ENCODE data around the gene PEMT.

Gene PEMT

GRCh38 chr17:17553217-17554195 is 38.0 kb downstream of the PEMT start:
- no peak for DNase-seq (ENCODE audit: low read depth in 2 of 2)

DNA sequence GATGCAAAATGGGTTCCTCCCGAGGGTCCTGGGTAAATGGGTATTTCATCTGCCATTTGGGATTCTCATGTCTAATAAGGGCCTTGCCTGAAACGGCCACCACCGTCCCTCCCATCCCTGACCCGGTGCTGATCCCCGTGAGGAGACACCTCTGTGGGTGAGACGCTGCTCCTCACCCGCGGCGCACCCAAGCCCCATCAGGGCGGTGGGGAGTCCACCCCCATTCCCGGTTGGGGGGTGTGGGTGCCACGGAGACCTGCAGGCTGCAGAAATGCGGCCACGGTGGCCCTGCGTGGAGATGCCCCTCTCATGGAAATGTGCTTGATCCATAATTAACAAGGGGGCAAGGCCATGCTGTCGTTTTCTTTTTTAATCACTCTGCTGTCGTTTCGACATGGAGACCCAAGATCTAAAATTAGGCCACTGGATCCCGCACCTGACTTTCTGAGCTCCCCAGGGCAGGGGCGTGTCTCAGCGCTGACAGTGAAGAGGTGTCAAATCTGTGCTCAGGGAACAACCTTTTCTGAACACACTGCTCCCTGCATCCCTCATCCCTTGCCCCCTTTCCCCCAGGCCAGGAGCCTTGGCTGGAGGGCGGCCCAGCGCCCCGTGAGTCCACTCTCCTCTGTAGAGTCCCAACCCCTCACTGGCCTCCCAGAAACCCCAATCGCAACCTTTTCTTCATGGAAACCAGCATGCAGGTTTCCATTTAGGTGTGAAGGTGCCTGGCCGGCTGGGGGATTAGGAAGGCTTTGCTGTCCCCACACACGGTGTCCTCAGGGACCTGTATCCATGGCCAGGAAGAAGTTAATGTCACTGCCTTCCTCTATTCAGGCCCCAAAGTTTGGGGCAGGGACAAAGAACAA is 38.9 kb downstream of the PEMT start:
- no peak for DNase-seq (ENCODE audit: low read depth in 2 of 2)

GRCh38 chr17:17551361-17551760 is 40.1 kb downstream of the PEMT start:
- no peak for DNase-seq (ENCODE audit: low read depth in 2 of 2)

DNA sequence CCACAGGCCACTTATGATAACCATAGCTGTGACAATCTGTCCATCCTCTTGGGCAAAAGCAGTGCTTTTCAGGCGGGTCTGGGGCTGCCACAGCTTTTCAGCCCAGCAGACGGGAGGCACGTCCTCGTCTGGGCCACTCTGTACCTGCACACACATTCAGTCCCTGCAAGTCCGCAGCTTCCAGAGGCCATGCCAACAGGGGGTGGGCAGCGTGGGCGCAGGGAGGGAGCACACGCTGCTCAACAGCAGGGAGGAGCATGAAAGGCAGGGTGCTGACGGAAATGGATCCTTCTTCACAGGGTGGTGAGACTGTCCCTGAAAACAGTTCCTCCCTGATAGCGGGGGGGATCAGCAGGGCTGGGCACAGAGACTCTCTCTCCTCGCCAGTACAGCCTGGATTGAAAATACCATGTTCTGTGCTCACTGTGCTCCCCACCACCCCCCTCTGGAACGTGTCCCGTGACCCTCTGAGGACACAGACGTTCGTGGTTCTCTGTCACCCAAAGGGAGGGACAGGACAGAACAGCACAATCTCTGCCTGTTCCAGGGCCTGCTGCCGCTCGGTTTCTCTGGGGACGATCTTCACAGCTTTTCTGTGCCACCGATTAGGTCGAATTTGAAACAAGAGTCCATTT is 41.7 kb downstream of the PEMT start:
- DNase-seq (ENCODE audit: low read depth in 2 of 2), result no peak

GRCh38 chr17:17548044-17548443 is 43.5 kb downstream of the PEMT start:
- no peak for DNase-seq (ENCODE audit: low read depth in 2 of 2)

DNA sequence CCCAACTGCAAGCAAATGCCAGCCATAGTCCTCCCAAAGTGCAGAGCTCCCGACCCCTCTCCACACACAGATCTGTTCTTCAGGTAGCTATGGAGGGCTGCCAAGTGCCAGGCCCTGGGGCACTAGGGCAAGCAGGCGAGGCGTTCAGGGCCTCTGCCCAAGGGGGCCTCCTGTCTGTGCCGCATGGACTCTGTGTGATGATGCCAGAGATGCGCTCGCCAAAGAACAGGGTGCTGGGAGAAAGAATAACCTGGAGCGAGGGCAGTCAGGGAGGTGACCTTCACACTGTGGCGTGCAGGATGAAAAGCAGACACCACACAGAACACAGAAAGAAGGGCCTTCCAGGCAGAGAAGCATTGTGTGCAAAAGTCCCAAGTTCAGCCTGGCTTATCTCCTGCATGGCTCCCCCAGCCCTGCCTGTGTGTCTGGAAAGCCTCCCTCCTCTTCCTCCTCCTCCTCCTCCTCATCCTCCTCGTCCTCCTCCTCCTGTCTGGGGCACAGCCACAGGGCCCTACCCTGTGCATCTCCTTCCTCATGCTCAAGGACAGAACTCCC is 44.2 kb downstream of the PEMT start:
- DNase-seq (ENCODE audit: low read depth in 2 of 2), result no peak

GRCh38 chr17:17546399-17547185 is 44.9 kb downstream of the PEMT start:
- DNase-seq (ENCODE audit: low read depth in 2 of 2), result no peak

- no peak for DNase-seq (ENCODE audit: low read depth in 2 of 2)
Observed at GRCh38 chr17:17545984-17546383, 45.5 kb downstream of the PEMT start.

DNA sequence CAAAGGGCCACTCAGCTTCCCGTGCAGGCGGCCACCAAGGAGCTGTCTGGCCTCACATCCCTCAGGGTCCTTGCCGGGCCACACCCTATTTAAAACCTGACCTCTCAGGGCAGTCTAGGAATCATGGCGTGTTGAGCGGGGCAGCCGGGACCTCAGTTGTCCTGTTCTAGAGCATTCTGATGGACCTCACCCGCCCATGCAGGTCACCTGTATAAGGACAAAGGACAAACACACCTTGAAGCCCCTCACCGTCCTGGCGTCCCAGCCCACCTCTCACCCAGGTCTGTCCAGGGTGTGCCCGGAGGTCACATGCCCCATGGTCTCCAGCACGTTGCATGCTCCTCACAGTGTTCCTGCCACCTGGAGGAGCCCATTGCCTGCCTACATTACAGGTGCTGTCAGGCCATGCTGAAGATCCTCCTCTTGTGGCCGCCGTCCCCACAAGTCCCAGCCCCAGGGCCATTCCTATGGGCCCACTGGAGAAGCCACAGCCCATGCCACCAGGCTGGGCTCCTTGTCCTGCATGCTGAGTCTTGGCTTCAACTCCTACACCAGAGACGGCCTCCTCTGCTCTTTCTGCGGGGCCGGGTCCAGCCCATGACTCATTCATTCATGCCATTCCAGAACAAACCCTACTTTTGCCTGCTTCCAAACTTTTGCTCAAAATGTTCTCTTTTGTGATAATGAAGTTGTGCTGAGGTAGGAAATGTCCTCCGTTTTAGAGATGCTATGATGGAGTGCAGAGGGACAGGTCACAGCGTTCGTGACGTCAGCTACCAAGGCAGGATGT is 46.3 kb downstream of the PEMT start:
- DNase-seq (ENCODE audit: low read depth in 2 of 2), result no peak

- no peak for DNase-seq (ENCODE audit: low read depth in 2 of 2)
Observed at GRCh38 chr17:17542906-17543635, 48.4 kb downstream of the PEMT start.

- DNase-seq (ENCODE audit: low read depth in 2 of 2), result no peak
Observed at GRCh38 chr17:17541640-17542001, 49.9 kb downstream of the PEMT start.

GRCh38 chr17:17540935-17541639 is 50.4 kb downstream of the PEMT start:
- no peak for DNase-seq (ENCODE audit: low read depth in 2 of 2)

GRCh38 chr17:17540278-17540906 is 51.1 kb downstream of the PEMT start:
- DNase-seq (ENCODE audit: low read depth in 2 of 2), result no peak

DNA sequence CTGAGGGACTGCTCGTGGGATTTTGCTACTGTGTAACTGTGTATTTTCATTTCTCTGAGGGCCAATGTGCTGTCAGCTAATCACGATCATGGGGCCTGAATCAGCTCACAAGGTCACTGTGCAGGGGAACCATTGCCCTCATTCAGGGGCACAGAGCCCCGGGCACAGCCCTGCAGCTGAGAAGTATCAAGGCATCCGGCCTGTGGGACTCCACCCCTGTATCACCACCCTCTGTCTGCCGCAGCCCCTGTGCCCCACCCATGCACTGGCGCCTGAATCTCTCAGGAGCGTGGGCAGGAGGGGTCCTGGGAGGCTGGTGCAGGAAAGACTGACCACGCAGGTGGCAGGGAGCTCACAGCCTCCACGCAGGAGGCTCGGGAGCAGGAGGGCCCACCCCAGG is 51.9 kb downstream of the PEMT start:
- DNase-seq (ENCODE audit: low read depth in 2 of 2), result no peak

DNA sequence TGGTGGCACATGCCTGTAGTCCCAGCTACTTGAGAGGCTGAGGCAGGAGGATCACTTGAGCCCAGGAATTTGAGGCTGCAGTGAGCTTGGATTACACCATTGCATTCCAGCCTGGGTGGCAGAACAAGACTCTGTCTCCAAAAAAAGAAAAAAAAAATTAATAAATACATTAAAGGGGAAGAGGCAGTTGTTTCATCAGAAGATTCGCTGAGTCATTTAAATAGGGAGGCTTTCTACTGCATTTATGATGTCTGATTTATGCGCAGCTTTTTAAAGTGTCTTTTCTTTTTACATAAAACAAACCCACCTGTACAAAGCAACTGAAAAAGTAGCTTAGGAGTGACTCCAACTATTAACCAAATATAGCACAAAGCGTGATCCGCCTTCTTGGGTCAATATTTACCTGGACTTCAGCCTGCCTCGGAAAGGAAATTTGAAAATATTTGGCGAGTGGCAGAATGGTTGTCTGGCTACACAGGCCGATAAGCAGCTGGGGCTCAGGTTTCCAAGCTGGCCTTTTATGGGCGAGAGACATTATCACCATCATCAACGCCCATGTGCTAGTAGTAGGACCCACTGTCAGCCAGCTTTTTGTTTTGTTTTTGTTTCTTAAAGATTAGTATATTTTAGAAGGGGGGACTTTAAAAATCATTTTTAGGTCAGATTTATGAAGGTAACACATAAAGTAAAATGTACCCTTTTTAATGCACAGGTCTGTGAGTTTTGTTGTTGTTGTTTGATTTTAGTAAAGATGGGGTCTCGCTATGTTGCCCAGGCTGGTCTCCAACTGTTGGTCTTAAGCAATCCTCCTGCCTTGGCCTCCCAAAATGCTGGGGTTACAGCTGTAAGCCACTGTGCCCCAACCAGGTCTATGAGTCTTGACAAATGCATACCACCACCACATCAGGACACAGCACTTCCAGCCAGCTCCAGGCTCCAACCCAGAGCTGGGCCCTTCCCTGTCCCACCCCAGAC is 52.8 kb downstream of the PEMT start:
- no peak for DNase-seq (ENCODE audit: low read depth in 2 of 2)

GRCh38 chr17:17537311-17538099 is 54.0 kb downstream of the PEMT start:
- DNase-seq (ENCODE audit: low read depth in 2 of 2), result no peak
